CD4-positive, alpha-beta memory T cell (primary cell): ENCODE results near the gene RASGRF2. TPM values are rescaled to one million over a fixed set of nuclear protein-coding genes. Genes with fewer than 3 reads are reported as not detected.

Experiments used
- CTCF ChIA-PET: fragments of 350-600 bp; sonication (Branson Sonifier 250); formaldehyde crosslinking; loops from one replicate; lab custom pipeline; 2021; ENCODE audit warnings: inconsistent platforms; ENCODE audit not compliant: partially characterized antibody; lab: Charles Lee
- POLR2A ChIA-PET: fragments of 350-600 bp; sonication (Branson Sonifier 250); formaldehyde crosslinking; loops from one replicate; lab custom pipeline; 2021; ENCODE audit not compliant: partially characterized antibody; lab: Charles Lee
- DNase-seq, 5 donors: peaks; one replicate each; pipeline versions ENCODE4 v3.0.0 to v3.0.0-alpha.2; 2020 to 2022; ENCODE audit warnings: mixed read lengths in 1 of 5
- H3K27ac ChIP-seq: one replicate; pipeline ENCODE4 v1.7.0; 2013; ENCODE audit warnings: low read depth, low read length
- H3K27me3 ChIP-seq: 2 replicates; pipeline ENCODE4 v1.7.0; 2013; ENCODE audit warnings: mild to moderate bottlenecking, low read length, moderate library complexity; ENCODE audit not compliant: insufficient read depth
- H3K36me3 ChIP-seq: 2 replicates; pipeline ENCODE4 v1.7.0; 2013; ENCODE audit warnings: mild to moderate bottlenecking, low read length, moderate library complexity; ENCODE audit not compliant: insufficient read depth
- H3K4me1 ChIP-seq: 2 replicates; pipeline ENCODE4 v1.7.0; 2013; ENCODE audit warnings: mild to moderate bottlenecking, low read length, moderate library complexity; ENCODE audit not compliant: insufficient read depth
- H3K4me3 ChIP-seq, 2 donors: one replicate each; pipeline ENCODE4 v1.7.0; 2013; ENCODE audit warnings: low read length in 2 of 2, mild to moderate bottlenecking in 1 of 2
- H3K9me3 ChIP-seq, 2 donors: one replicate each; pipeline ENCODE4 v1.7.0; 2013; ENCODE audit warnings: low read length in 2 of 2, control low read depth in 1 of 2; ENCODE audit not compliant: control insufficient read depth in 1 of 2
- H3K27ac Mint-ChIP-seq, 7 donors: one replicate each; pipeline ENCODE4 v1.8.0; 2020 to 2021; ENCODE audit warnings: mixed read lengths in 7 of 7, mild to moderate bottlenecking in 6 of 7, inconsistent platforms in 3 of 7, moderate library complexity in 3 of 7
- H3K27me3 Mint-ChIP-seq, 2 donors: one replicate each; pipeline ENCODE4 v1.8.0; 2020 to 2021; ENCODE audit warnings: mixed read lengths in 2 of 2
- H3K36me3 Mint-ChIP-seq, 2 donors: one replicate each; pipeline ENCODE4 v1.8.0; 2020 to 2021; ENCODE audit warnings: mixed read lengths in 2 of 2, inconsistent platforms in 1 of 2, mild to moderate bottlenecking in 1 of 2
- H3K4me1 Mint-ChIP-seq, 4 donors: one replicate each; pipeline ENCODE4 v1.8.0; 2020 to 2021; ENCODE audit warnings: mixed read lengths in 4 of 4, mild to moderate bottlenecking in 1 of 4
- H3K4me3 Mint-ChIP-seq, 8 donors: one replicate each; pipeline ENCODE4 v1.8.0; 2020 to 2021; ENCODE audit warnings: mixed read lengths in 8 of 8, mild to moderate bottlenecking in 7 of 8, moderate library complexity in 6 of 8, inconsistent platforms in 3 of 8
- H3K9me3 Mint-ChIP-seq, 8 donors: one replicate each; pipeline ENCODE4 v1.8.0; 2020 to 2021; ENCODE audit warnings: mixed read lengths in 8 of 8, mild to moderate bottlenecking in 5 of 8, inconsistent platforms in 3 of 8, moderate library complexity in 1 of 8
- intact Hi-C: fragments of 100-400 bp; cut with micrococcal nuclease; formaldehyde crosslinking; loops from one replicate; pipeline ENCODE4 v1.15.1; 2023
- polyA plus RNA-seq, 2 donors: library from polyadenylated mRNA; unstranded; fragments of 300-500 nt; fragmentation: Illumina TruSeq; gene quantifications; one replicate each; pipeline ENCODE4 v1.2.3, GENCODE V29; 2021
- total RNA-seq, 2 experiments: library from RNA; stranded (reverse); gene quantifications; one replicate each; pipeline ENCODE4 v1.2.3, GENCODE V29; 2021

Gene RASGRF2
- total and polyA plus RNA-seq, 4 experiments from 2014 or later = 10.0 to 39.3 (median 25.3) TPM

DNA sequence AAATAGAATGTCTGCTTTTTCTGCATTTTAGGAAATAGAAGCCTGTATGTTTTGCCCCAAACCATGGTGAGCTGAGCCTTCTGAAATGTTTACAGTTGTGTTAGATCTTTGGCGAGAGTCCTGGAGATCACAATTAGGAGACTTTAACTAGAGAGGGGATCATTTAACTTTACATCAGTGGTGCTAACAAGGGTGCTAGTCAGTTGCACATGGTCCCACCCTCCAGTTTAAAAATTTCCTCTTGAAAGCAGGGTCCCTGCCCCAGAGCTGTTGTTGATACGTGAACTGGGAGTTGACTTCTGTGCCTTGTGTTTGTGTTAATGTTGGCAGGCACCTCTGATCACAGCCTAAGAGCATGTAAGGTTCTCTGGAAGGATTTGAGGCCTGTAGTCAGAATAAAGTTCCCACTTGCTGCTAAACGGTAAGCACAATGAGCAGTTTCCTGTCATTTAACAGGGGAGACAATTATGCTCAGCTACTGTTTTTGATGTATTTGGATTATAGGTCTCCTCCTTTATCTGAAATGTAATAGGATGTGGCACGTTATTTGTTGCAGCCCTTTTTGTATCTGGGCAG, 43.7 kb downstream of the RASGRF2 start:
- ChIA-PET CTCF (no interaction called here), POLR2A (interaction anchor here (1.4 to 1.7 kb wide), 2 partner anchors 17 to 43 kb away, joined by 3 to 8 read pairs; partner anchors contain the start of gene RASGRF2)
- peaks cover 82% of the 10 kb centered on the region for H3K4me1 ChIP-seq
- H3K27ac ChIP-seq = peak overlapping the region; percentile 8
- intact Hi-C loops = no loop called here
- no peak for DNase-seq
- no peaks in the 10 kb centered on the region for H3K9me3 ChIP-seq
- H3K36me3 ChIP-seq = no peaks in the 10 kb centered on the region
- no peaks in the 10 kb centered on the region for H3K27me3 ChIP-seq
- peak overlapping the region in 7 of 8 donors; percentile 35 to 78 (median 70) for H3K4me3 Mint-ChIP-seq
- H3K27ac Mint-ChIP-seq = peak overlapping the region; percentile 63 to 91 (median 82)
- peaks cover 0 to 2% of the 10 kb centered on the region in 2 donors for H3K36me3 Mint-ChIP-seq
- no peak overlapping the region for H3K4me3 ChIP-seq
- peaks cover 64 to 82% (median 72%) of the 10 kb centered on the region in 4 donors for H3K4me1 Mint-ChIP-seq
- H3K27me3 Mint-ChIP-seq = no peaks in the 10 kb centered on the region
- H3K9me3 Mint-ChIP-seq = no peaks in the 10 kb centered on the region

DNA sequence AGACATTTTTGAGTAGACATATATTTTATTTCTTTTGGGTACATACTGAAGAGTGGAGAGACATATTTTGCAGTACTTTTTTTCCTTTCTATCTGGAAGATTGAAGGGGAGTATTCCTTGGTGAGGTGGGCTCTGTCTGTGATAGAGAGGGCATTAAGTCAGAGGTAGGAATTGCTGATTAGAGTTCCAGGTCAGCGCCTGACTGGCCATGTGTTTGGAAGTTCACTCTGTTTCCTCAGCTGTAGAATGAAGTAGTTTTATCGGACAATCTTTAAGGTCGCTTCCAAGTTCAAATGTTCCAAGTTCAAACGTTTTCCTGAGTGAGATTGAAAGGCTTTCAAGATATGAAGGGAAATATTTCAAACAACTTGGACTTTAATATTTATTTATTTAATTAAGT, 45.5 kb downstream of the RASGRF2 start:
- H3K27ac ChIP-seq = no peak overlapping the region
- Mint-ChIP-seq H3K27ac (peak overlapping the region; percentile 82 to 94 (median 90)), H3K9me3 (no peaks in the 10 kb centered on the region), H3K27me3 (no peaks in the 10 kb centered on the region), H3K36me3 (peaks cover 0 to 2% of the 10 kb centered on the region in 2 donors), H3K4me1 (peaks cover 65 to 94% (median 75%) of the 10 kb centered on the region in 4 donors), H3K4me3 (peak overlapping the region in 7 of 8 donors; percentile 4 to 70 (median 49))
- H3K36me3 ChIP-seq = no peaks in the 10 kb centered on the region
- H3K27me3 ChIP-seq = no peaks in the 10 kb centered on the region
- CTCF ChIA-PET = interaction anchor here (1.6 to 3.4 kb wide), 2 partner anchors 13 to 14 kb away, joined by 4 to 11 read pairs; no protein-coding TSS in a partner anchor
- H3K9me3 ChIP-seq = no peaks in the 10 kb centered on the region
- peaks cover 92% of the 10 kb centered on the region for H3K4me1 ChIP-seq
- POLR2A ChIA-PET = interaction anchor here (0.7 to 3.2 kb wide), 3 partner anchors 12 to 249 kb away, joined by 3 to 70 read pairs (median 5); partner anchors contain the start of gene RASGRF2
- no peak overlapping the region for H3K4me3 ChIP-seq
- intact Hi-C loops = loop anchor here (2.0 to 5.0 kb wide), 3 partner anchors 17 to 598 kb away; partner anchors contain the start of gene ZFYVE16
- no peak for DNase-seq

DNA sequence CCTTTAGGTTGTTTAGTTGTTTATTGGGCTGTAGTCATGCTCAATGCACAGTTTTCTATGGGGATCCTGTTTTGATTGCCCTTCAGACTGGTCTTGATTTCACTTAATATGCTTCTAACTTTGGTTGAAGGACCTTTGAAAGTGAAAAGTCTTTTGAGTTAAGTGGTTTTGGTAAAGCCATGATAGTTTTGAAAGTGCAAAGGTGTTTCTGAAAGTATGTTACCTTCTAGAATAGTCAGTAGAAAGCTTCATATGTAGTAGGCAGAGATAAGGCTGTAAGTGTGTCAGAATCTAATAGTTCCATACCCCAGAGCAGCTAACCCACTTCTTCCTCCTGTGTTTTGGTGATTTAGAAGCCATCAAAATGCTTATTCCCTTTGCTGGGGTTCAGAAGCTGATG, 46.1 kb downstream of the RASGRF2 start:
- Histone ChIP-seq H3K4me3 (peak overlapping the region in 1 of 2 donors; percentile 41), H3K36me3 (no peaks in the 10 kb centered on the region), H3K27ac (peak overlapping the region; percentile 78), H3K4me1 (peaks cover 93% of the 10 kb centered on the region), H3K9me3 (no peaks in the 10 kb centered on the region), H3K27me3 (no peaks in the 10 kb centered on the region)
- Mint-ChIP-seq H3K9me3 (no peaks in the 10 kb centered on the region), H3K27ac (peak overlapping the region; percentile 89 to 99 (median 94)), H3K4me3 (peak overlapping the region; percentile 83 to 94 (median 88)), H3K27me3 (no peaks in the 10 kb centered on the region), H3K4me1 (peaks cover 62 to 94% (median 74%) of the 10 kb centered on the region in 4 donors), H3K36me3 (peaks cover 0 to 2% of the 10 kb centered on the region in 2 donors)
- intact Hi-C loops = loop anchor here (2.0 to 5.0 kb wide), 3 partner anchors 17 to 599 kb away; partner anchors contain the start of gene ZFYVE16
- DNase-seq = no peak
- POLR2A ChIA-PET = interaction anchor here (0.7 to 3.2 kb wide), 4 partner anchors 13 to 250 kb away, joined by 3 to 70 read pairs (median 6); partner anchors contain the start of gene RASGRF2
- CTCF ChIA-PET = interaction anchor here (0.9 to 3.4 kb wide), 4 partner anchors 12 to 49 kb away, joined by 3 to 11 read pairs (median 6); no protein-coding TSS in a partner anchor

DNA sequence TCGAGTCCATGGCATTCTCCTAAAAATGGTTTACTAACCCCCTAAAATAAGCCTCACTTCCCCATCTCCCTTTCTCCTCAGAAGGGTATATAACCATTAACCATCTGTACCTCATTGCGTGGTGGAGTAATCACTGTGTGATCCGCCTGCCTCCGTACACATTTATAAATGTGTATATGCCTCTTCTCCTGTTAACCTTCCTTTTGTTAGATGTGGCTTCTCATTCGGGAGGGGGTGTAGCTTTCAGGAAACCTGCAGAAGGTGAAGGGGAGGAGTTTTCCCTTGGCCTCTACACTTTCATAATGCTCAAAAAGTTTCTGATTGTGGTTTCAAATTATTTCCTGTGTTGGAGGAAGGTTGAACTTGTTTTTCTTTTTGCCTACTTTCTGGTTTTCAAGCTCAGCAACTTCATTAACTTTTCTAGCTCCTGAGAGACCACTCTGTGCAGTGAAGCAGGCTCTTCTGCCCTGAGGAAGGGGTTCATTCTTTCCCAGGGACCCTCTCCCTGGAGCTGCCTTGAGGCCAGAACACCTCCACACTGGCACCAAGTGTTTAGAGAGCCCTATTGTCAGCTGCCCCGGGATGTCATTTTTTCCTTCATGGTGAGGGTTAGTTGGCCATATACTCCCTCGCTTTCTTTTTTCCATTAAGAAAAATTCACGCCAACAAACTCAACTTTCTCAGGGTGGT, 46.9 kb downstream of the RASGRF2 start:
- POLR2A ChIA-PET = interaction anchor here (0.6 to 4.0 kb wide), 25 partner anchors 9 to 1017 kb away, joined by 3 to 70 read pairs (median 4); partner anchors contain the start of genes DHFR, MSH3 and RASGRF2
- intact Hi-C loops = loop anchor here (1.0 to 5.0 kb wide), 4 partner anchors 18 to 600 kb away; partner anchors contain the start of genes RASGRF2 and ZFYVE16

DNA sequence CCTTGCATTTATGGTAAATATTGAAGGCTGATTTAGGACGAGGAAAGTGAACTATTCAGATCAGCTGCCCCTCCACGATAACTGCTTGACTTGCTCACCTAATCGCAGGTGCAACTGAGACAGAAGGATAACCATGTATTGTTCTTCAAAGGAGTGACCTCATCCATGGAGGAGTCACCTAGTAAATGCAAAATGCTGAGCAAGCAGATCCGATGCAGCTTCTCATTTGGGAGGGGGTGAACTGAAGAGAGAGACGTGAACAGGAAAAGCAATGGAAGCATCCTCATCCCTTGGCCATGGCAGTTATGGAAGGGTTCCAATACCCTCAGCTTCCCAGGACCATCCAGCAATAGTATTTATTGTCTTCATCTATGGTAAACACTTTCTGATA, 47.5 kb downstream of the RASGRF2 start:
- no peaks in the 10 kb centered on the region for H3K9me3 ChIP-seq
- Mint-ChIP-seq H3K9me3 (no peaks in the 10 kb centered on the region), H3K36me3 (peaks cover 2 to 4% of the 10 kb centered on the region in 2 donors), H3K27me3 (no peaks in the 10 kb centered on the region), H3K4me1 (peaks cover 54 to 88% (median 69%) of the 10 kb centered on the region in 4 donors), H3K4me3 (peak overlapping the region; percentile 83 to 94 (median 88)), H3K27ac (peak overlapping the region; percentile 89 to 99 (median 94))
- peak in 4 of 5 donors; percentile 18 to 69 (median 30) for DNase-seq
- peak overlapping the region; percentile 78 for H3K27ac ChIP-seq
- no peaks in the 10 kb centered on the region for H3K36me3 ChIP-seq
- POLR2A ChIA-PET = interaction anchor here (0.6 to 4.0 kb wide), 25 partner anchors 9 to 1017 kb away, joined by 3 to 70 read pairs (median 4); partner anchors contain the start of genes DHFR, MSH3 and RASGRF2
- intact Hi-C loops = loop anchor here (1.0 to 5.0 kb wide), 4 partner anchors 19 to 600 kb away; partner anchors contain the start of genes RASGRF2 and ZFYVE16
- no peaks in the 10 kb centered on the region for H3K27me3 ChIP-seq
- CTCF ChIA-PET = interaction anchor here (0.6 to 3.4 kb wide), 13 partner anchors 11 to 188 kb away, joined by 3 to 13 read pairs (median 4); partner anchors contain the start of gene RASGRF2
- H3K4me3 ChIP-seq = peak overlapping the region; percentile 2 to 41
- peaks cover 80% of the 10 kb centered on the region for H3K4me1 ChIP-seq

More for the DNA sequence above, 46.9 kb downstream of the RASGRF2 start:
- H3K27ac Mint-ChIP-seq = peak overlapping the region; percentile 89 to 99 (median 94)
- peaks cover 1 to 2% of the 10 kb centered on the region in 2 donors for H3K36me3 Mint-ChIP-seq
- peaks cover 85% of the 10 kb centered on the region for H3K4me1 ChIP-seq
- peak overlapping the region; percentile 78 for H3K27ac ChIP-seq
- peak overlapping the region; percentile 83 to 94 (median 88) for H3K4me3 Mint-ChIP-seq
- H3K9me3 ChIP-seq = no peaks in the 10 kb centered on the region
- CTCF ChIA-PET = interaction anchor here (0.6 to 3.4 kb wide), 14 partner anchors 11 to 188 kb away, joined by 3 to 13 read pairs (median 4); partner anchors contain the start of gene RASGRF2
- peak overlapping the region; percentile 2 to 41 for H3K4me3 ChIP-seq
- no peaks in the 10 kb centered on the region for H3K27me3 ChIP-seq
- no peaks in the 10 kb centered on the region for H3K27me3 Mint-ChIP-seq
- H3K4me1 Mint-ChIP-seq = peaks cover 56 to 89% (median 70%) of the 10 kb centered on the region in 4 donors
- H3K9me3 Mint-ChIP-seq = no peaks in the 10 kb centered on the region
- DNase-seq = peak; percentile 80 to 84 (median 84)
- H3K36me3 ChIP-seq = no peaks in the 10 kb centered on the region

DNA sequence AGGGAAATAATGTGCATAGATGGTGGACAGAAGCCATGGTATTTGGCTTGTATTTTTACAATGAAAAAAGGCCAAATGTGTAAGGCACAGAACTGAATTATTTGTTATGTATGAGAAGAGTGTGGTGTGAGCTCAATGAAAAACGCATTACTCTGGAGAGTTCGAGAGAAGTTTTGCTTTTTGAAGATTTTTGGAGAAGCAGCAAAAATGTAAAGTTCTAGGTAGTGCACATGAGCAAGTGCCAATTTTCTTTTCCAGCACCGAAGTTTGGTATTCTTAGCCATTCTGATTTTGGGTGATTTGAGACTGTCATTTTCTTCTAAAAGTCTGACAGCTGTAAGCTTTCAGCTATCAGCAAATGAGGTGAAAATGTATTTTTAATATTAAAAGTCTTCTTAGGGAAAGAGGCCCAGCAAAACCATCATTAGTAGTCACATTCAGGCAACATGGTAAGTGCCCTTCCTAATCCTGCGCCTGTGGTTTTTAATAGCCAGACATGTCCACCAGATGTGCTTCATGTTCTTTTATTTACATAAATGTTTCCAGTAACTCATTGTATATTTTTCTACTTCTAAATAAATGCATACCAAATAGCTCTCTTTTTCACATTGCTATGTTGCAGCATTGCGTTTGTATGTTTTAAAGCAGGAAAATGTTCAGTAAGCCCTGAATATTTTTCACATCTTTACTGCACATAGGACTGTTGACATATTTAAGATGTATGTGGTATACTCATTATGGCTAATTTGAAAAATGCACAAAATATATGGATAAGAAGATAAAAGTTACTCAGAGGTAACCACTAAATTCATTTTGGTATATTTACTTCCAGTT, 50.4 kb downstream of the RASGRF2 start:
- H3K9me3 ChIP-seq = no peaks in the 10 kb centered on the region
- intact Hi-C loops = no loop called here
- peaks cover 69% of the 10 kb centered on the region for H3K4me1 ChIP-seq
- ChIA-PET CTCF (interaction anchor here (0.8 kb wide), 1 partner anchor 34 kb away, joined by 3 read pairs; no protein-coding TSS in a partner anchor), POLR2A (interaction anchor here (0.8 to 4.0 kb wide), 4 partner anchors 13 to 50 kb away, joined by 3 to 21 read pairs (median 4); partner anchors contain the start of gene RASGRF2)
- no peak overlapping the region for H3K4me3 ChIP-seq
- H3K36me3 ChIP-seq = no peaks in the 10 kb centered on the region
- no peaks in the 10 kb centered on the region for H3K27me3 ChIP-seq
- Mint-ChIP-seq H3K4me3 (peak overlapping the region in 2 of 8 donors; percentile 21 to 24), H3K27me3 (no peaks in the 10 kb centered on the region), H3K36me3 (peaks cover 4 to 9% of the 10 kb centered on the region in 2 donors), H3K27ac (peak overlapping the region; percentile 19 to 89 (median 53)), H3K9me3 (peaks cover 0 to 3% (median 0%) of the 10 kb centered on the region in 8 donors), H3K4me1 (peaks cover 42 to 84% (median 57%) of the 10 kb centered on the region in 4 donors)
- H3K27ac ChIP-seq = no peak overlapping the region
- DNase-seq = no peak
